ENCODE data around the gene FBLN2. TPM values are rescaled to one million over a fixed set of nuclear protein-coding genes. Genes with fewer than 3 reads are reported as not detected.

Gene FBLN2
- total and polyA plus RNA-seq, 2 of the 13 experiments (the other 11 are each of a cell fraction or from before 2014, with no cell fraction given) = not detected

GRCh38 chr3:13536432-13536831, 12.5 kb upstream of the FBLN2 start (continued):
- no peak for TF ChIP-seq RERE (CRISPR knock-in tag; IDR thresholded peaks at IDR 0.05; ENCODE audit: low read depth)
- no peak for TF ChIP-seq ZNF772 (CRISPR knock-in tag; IDR thresholded peaks at IDR 0.05)
- no peak for TF ChIP-seq ZNF282 (IDR thresholded peaks at IDR 0.05; ENCODE audit: partially characterized antibody)
- TF ChIP-seq MBNL3 (CRISPR knock-in tag; conservative IDR thresholded peaks at IDR 0.05) = no peak
- TF ChIP-seq ZNF235 (CRISPR knock-in tag; IDR thresholded peaks at IDR 0.05; ENCODE audit: borderline replicate concordance) = no peak

DNA sequence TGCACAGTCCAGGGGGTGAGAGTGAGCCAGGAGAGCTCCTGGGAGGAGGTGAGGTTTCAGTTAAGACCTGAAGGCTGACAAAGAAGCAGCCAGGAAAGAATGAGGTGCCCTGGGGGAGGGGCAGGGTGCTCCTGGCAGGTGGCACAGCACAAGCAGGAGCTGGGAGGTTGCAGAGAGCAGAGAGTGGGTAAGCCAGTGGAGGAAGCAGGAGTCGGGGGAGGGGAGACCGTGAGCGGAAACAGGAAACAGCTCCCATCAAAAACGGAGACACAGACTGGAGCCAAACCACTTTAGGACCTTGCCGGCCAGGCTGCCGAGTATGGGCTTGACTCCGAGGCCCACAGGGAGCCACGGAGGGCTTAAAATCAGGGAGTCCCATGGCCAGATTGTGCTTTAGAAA, 12.1 kb upstream of the FBLN2 start:
- POLR2A ChIA-PET = no interaction called here
- Histone ChIP-seq H3K9me3 (ENCODE audit: low read length) (no peaks in the 10 kb centered on the region), H3K4me1 (ENCODE audit: insufficient read depth, low read length) (no peaks in the 10 kb centered on the region), H3K4me2 (ENCODE audit: low read depth, low read length) (no peak overlapping the region), H3K36me3 (replicated peaks in 1 of 2; ENCODE audit: control insufficient read depth in 1 of 2, insufficient read depth in 2 of 2, low read length in 2 of 2) (no peaks in the 10 kb centered on the region), H2AFZ (ENCODE audit: low read length) (no peak overlapping the region), H3K79me2 (ENCODE audit: insufficient read depth, low read length) (no peaks in the 10 kb centered on the region), H3K9ac (ENCODE audit: insufficient read depth, low read depth, low read length) (no peak overlapping the region), H3K4me3 (replicated peaks in 1 of 3; ENCODE audit: insufficient read depth in 1 of 3, low read depth in 2 of 3, low read length in 3 of 3) (no peak overlapping the region), H4K20me1 (ENCODE audit: insufficient read depth, low read length) (no peaks in the 10 kb centered on the region), H3K27me3 (ENCODE audit: control insufficient read depth in 1 of 2, insufficient read depth in 2 of 2, low read length in 2 of 2) (peaks cover 10 to 68% of the 10 kb centered on the region in 2 experiments), H3K27ac (ENCODE audit: extremely low read length, insufficient read depth, low read length) (no peak overlapping the region)
- ATAC-seq (no peak), FAIRE-seq (no peak), DNase-seq (ENCODE audit: low spot score) (no peak)
- WGBS (ENCODE audit: low lambda C conversion rate) = 34% methylated on average over 8 of the region's 8 CpGs
- in situ Hi-C loops (cut with HindIII; ENCODE audit: extremely low pct_ligation_motif_present, low pct_unique_long_range_greater_than_20kb) = no loop called here
- CTCF ChIA-PET (ENCODE audit: low intra/inter-chr PET ratio, low total read pairs) = no interaction called here
- intact Hi-C loops (cut with micrococcal nuclease; ENCODE audit: unreplicated experiment) = no loop called here
- no TSS peak for BruUV-seq (replicated peaks)
- TF ChIP-seq LBX2 (CRISPR knock-in tag; IDR thresholded peaks at IDR 0.05; ENCODE audit: borderline replicate concordance) (no peak), ZNF703 (CRISPR knock-in tag; IDR thresholded peaks at IDR 0.05; ENCODE audit: borderline replicate concordance) (no peak), MBD4 (IDR thresholded peaks at IDR 0.05; ENCODE audit: borderline replicate concordance, low read length) (no peak)

Measured in HepG2 (cell line).